BJ (cell line): ENCODE measurements around the gene SMARCD3. TPM values are rescaled to one million over a fixed set of nuclear protein-coding genes. Genes with fewer than 3 reads are reported as not detected.

Experiments used
- CTCF ChIA-PET: fragments of 350-600 bp; formaldehyde crosslinking; extraction: SDS; loops from one replicate; lab custom pipeline; 2021; ENCODE audit warnings: antibody characterized with exemption, inconsistent platforms; lab: Yijun Ruan, JAX
- POLR2A ChIA-PET: fragments of 300-600 bp; sonication (Branson Sonifier 250); formaldehyde crosslinking; extraction: SDS; loops from one replicate; lab custom pipeline; 2021; ENCODE audit warnings: antibody characterized with exemption; lab: Charles Lee
- DNase-seq: peaks from one replicate; pipeline ENCODE4 v3.0.0-alpha.2; 2011; ENCODE audit warnings: low read depth
- H3K27me3 ChIP-seq: 2 replicates; pipeline ENCODE4 v1.6.0; 2011; ENCODE audit warnings: low read length; ENCODE audit not compliant: control insufficient read depth, insufficient read depth
- H3K36me3 ChIP-seq: 2 replicates; pipeline ENCODE4 v1.5.1; 2011; ENCODE audit warnings: low read length; ENCODE audit not compliant: control insufficient read depth, insufficient read depth
- H3K4me3 ChIP-seq: 2 replicates; pipeline ENCODE4 v1.5.1; 2011; ENCODE audit warnings: low read depth, mild to moderate bottlenecking, control low read depth, low read length
- polyA plus RNA-seq: library from polyadenylated mRNA; depleted of rRNA; stranded (reverse); fragments of >200 nt; gene quantifications from 2 replicates; pipeline ENCODE4 v1.2.3, GENCODE V29; 2011
- TF ChIP-seq, protein P1 (sequence below): IDR thresholded peaks from 2 replicates; pipeline ENCODE4 v1.5.1; 2011; ENCODE audit warnings: low read depth, mild to moderate bottlenecking, control low read depth, inconsistent platforms, low read length, moderate library complexity; ENCODE audit not compliant: insufficient read depth

Gene SMARCD3
- polyA plus RNA-seq, 1 experiment = 46.6 TPM

- peaks cover 16% of the 10 kb centered on the region for H3K27me3 ChIP-seq
- no peaks in the 10 kb centered on the region for H3K36me3 ChIP-seq
- ChIA-PET CTCF (interaction anchor here (1.0 to 1.7 kb wide), 2 partner anchors 18 to 22 kb away, joined by 3 to 6 read pairs; no protein-coding TSS in a partner anchor), POLR2A (no interaction called here)
- TF ChIP-seq, protein P1, sequence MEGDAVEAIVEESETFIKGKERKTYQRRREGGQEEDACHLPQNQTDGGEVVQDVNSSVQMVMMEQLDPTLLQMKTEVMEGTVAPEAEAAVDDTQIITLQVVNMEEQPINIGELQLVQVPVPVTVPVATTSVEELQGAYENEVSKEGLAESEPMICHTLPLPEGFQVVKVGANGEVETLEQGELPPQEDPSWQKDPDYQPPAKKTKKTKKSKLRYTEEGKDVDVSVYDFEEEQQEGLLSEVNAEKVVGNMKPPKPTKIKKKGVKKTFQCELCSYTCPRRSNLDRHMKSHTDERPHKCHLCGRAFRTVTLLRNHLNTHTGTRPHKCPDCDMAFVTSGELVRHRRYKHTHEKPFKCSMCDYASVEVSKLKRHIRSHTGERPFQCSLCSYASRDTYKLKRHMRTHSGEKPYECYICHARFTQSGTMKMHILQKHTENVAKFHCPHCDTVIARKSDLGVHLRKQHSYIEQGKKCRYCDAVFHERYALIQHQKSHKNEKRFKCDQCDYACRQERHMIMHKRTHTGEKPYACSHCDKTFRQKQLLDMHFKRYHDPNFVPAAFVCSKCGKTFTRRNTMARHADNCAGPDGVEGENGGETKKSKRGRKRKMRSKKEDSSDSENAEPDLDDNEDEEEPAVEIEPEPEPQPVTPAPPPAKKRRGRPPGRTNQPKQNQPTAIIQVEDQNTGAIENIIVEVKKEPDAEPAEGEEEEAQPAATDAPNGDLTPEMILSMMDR = no peak
- no peak overlapping the region for H3K4me3 ChIP-seq
- DNase-seq = no peak
Measured at GRCh38 chr7:151264615-151265014, 16.1 kb upstream of the SMARCD3 start.

DNA sequence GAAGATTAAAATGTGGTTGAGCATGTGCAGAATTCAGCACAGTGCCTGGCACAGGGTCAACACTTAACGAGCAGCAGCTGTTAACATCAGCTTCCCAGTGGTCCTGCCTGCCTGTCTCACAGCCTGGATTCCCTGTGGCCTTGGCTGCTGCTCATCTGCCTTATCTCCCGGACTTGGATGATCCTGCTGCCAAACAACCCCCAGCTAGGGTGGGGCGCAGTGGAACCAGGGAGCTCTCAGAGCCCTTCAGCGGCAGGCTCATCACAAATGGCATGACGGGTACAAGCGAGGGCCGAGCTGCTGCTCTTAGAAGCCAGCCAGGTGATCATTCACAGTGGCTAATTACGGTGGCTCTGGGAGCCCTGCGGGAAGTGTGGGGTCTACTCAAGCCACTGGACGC, 13.0 kb upstream of the SMARCD3 start:
- Histone ChIP-seq H3K4me3 (no peak overlapping the region), H3K36me3 (no peaks in the 10 kb centered on the region), H3K27me3 (peaks cover 22% of the 10 kb centered on the region)
- TF ChIP-seq, protein P1 = no peak
- CTCF ChIA-PET = interaction anchor here (1.0 kb wide), 1 partner anchor 10 kb away, joined by 6 read pairs; no protein-coding TSS in a partner anchor
- POLR2A ChIA-PET = interaction anchor here (0.8 kb wide), 1 partner anchor 9 kb away, joined by 3 read pairs; no protein-coding TSS in a partner anchor
- DNase-seq = no peak

- Histone ChIP-seq H3K36me3 (no peaks in the 10 kb centered on the region), H3K27me3 (peaks cover 23% of the 10 kb centered on the region), H3K4me3 (no peak overlapping the region)
- TF ChIP-seq, protein P1 = no peak
- no peak for DNase-seq
- CTCF ChIA-PET = interaction anchor here (1.0 kb wide), 1 partner anchor 9 kb away, joined by 6 read pairs; no protein-coding TSS in a partner anchor
- POLR2A ChIA-PET = no interaction called here
Measured at GRCh38 chr7:151260883-151261282, 12.4 kb upstream of the SMARCD3 start.

DNA sequence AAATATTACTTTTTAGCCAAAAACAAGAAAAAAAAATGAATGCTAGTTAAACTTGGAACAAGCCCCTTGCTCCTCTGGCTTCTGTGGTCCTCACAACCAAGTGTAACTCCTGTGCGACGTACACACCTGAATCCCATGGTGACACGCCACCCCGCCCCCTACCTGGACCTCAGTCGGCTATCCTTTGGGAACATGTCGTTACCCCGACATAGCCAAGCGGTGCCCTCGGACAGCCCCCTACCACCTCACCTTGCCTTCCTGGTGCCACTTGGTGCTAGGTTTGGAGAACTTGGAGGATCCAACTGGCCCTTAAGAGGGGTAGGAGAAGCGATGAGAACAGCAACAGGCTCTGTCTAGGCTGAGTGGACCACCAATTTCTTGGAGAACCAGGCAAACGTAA, 12.0 kb upstream of the SMARCD3 start:
- TF ChIP-seq, protein P1 = no peak
- H3K4me3 ChIP-seq = no peak overlapping the region
- H3K27me3 ChIP-seq = peaks cover 23% of the 10 kb centered on the region
- H3K36me3 ChIP-seq = no peaks in the 10 kb centered on the region
- POLR2A ChIA-PET = interaction anchor here (0.6 kb wide), 1 partner anchor 8 kb away, joined by 3 read pairs; no protein-coding TSS in a partner anchor
- no peak for DNase-seq
- CTCF ChIA-PET = no interaction called here

DNA sequence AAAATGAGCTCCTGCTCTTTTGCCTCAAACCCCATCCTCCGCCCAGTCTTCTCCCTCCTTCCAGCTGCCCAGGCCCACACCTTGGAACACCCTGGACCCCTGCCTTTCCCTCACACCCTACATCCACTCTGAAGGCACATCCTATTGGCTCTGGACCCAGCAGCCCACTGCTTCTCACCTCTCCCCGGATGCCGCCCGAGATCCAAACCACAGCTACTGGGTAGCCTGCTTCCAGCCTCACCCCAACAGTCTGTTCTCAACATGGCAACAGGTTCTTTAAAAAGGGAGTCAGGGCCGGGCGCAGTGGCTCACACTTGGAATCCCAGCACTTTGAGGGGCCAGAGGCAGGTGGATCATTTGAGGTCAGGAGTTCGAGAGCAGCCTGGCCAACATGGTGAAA, 9.5 kb upstream of the SMARCD3 start:
- no peaks in the 10 kb centered on the region for H3K36me3 ChIP-seq
- POLR2A ChIA-PET = no interaction called here
- DNase-seq = no peak
- TF ChIP-seq, protein P1 = no peak
- peaks cover 25% of the 10 kb centered on the region for H3K27me3 ChIP-seq
- H3K4me3 ChIP-seq = no peak overlapping the region
- CTCF ChIA-PET = interaction anchor here (0.6 kb wide), 1 partner anchor 175 kb away, joined by 3 read pairs; no protein-coding TSS in a partner anchor
